ENCODE measurements around the gene DNAJB1.

GRCh38 chr19:14495672-14496028, 22.5 kb downstream of the DNAJB1 start:
- TF ChIP-seq CTCF (conservative IDR thresholded peaks at IDR 0.05 in 1 of 2, IDR thresholded peaks at IDR 0.05 in 1 of 2; ENCODE audit: extremely low read depth in 1 of 2, insufficient read depth in 1 of 2, low read depth in 1 of 2, low read length in 2 of 2) (no peak), EZH2 (IDR thresholded peaks at IDR 0.05; ENCODE audit: borderline replicate concordance, low read length) (no peak)

All from mammary epithelial cell (primary cell).